GM18508 (cell line): Measurements from ENCODE around the gene HDAC9.
"Not testable (repeated sequence)": the region's sequence is repeated elsewhere in the genome, so short reads cannot be mapped to it uniquely, and the experiment has no call there.

Experiments
- ATAC-seq: cut with Tn5 transposase; IDR thresholded peaks from one replicate; pipeline ENCODE4 v1.9.1; 2021; ENCODE audit warnings: moderate number of reproducible peaks; ENCODE audit not compliant: insufficient read depth, unreplicated experiment

The HDAC9 gene

GRCh38 chr7:19030281-19030680 is 534.7 kb downstream of the HDAC9 start:
- ATAC-seq, result no peak

- not testable (repeated sequence) for ATAC-seq
Measured at GRCh38 chr7:19032942-19033341, 537.4 kb downstream of the HDAC9 start.

GRCh38 chr7:19051767-19052375 is 556.3 kb downstream of the HDAC9 start:
- peak; percentile 72 for ATAC-seq
